HepG2 (cell line): ENCODE data around the gene C2orf81. TPM values are rescaled to one million over a fixed set of nuclear protein-coding genes. Genes with fewer than 3 reads are reported as not detected.

Experiments used
- FOXK2 ChIP-seq: fragments of 450-650 bp; IDR thresholded peaks from 2 replicates; pipeline ENCODE4 v1.6.1; 2016
- HCFC1 ChIP-seq: fragments of 150-350 bp; IDR thresholded peaks from 2 replicates; pipeline ENCODE4 v1.6.1; 2014; ENCODE audit warnings: low read depth, low read length
- HNF4G ChIP-seq, 2 experiments: sonication (generic) in 1 of 2; formaldehyde crosslinking in 1 of 2; IDR thresholded peaks; 2 replicates each; pipeline versions ENCODE4 v1.4.0 to v1.6.1; 2011 to 2020; ENCODE audit warnings: borderline replicate concordance in 2 of 2, low read depth in 2 of 2, mild to moderate bottlenecking in 2 of 2, low read length in 1 of 2, missing genetic modification reagents in 1 of 2, moderate library complexity in 1 of 2
- IRF2 ChIP-seq: IDR thresholded peaks from 2 replicates; pipeline ENCODE4 v1.6.1; 2018; ENCODE audit warnings: missing genetic modification reagents, missing compliant biosample characterization
- MBNL3 ChIP-seq: fragments of 250-450 bp; sonication (Bioruptor Pico); conservative IDR thresholded peaks from 2 replicates; pipeline ENCODE4 v1.8.0; 2022; ENCODE audit warnings: mild to moderate bottlenecking, inconsistent platforms
- RFXANK ChIP-seq: IDR thresholded peaks from 2 replicates; pipeline ENCODE4 v1.6.1; 2016
- SMYD3 ChIP-seq: sonication (generic); formaldehyde crosslinking; IDR thresholded peaks from 2 replicates; pipeline ENCODE4 v1.8.1; 2023; ENCODE audit warnings: mild to moderate bottlenecking, missing genetic modification reagents
- SRSF4 ChIP-seq: fragments of 200-400 bp; formaldehyde crosslinking; IDR thresholded peaks from one replicate; pipeline ENCODE4 v1.6.1; 2018; ENCODE audit warnings: mild to moderate bottlenecking, low read depth, low read length, moderate library complexity; ENCODE audit not compliant: poor library complexity, severe bottlenecking
- SRY ChIP-seq: sonication (generic); formaldehyde crosslinking; IDR thresholded peaks from 2 replicates; pipeline ENCODE4 v1.8.0; 2022; ENCODE audit warnings: mild to moderate bottlenecking, missing genetic modification reagents
- SYNCRIP ChIP-seq: fragments of 200-400 bp; formaldehyde crosslinking; IDR thresholded peaks from 2 replicates; pipeline ENCODE4 v1.6.1; 2018; ENCODE audit warnings: mild to moderate bottlenecking, low read depth, low read length; ENCODE audit not compliant: insufficient read depth
- ZFP62 ChIP-seq: sonication (generic); formaldehyde crosslinking; IDR thresholded peaks from 2 replicates; pipeline ENCODE4 v1.4.0; 2020; ENCODE audit warnings: missing genetic modification reagents
- ZMAT3 ChIP-seq: sonication (generic); formaldehyde crosslinking; conservative IDR thresholded peaks from 2 replicates; pipeline ENCODE4 v1.7.0; 2021; ENCODE audit warnings: missing genetic modification reagents
- ZNF121 ChIP-seq: sonication (generic); formaldehyde crosslinking; IDR thresholded peaks from 2 replicates; pipeline ENCODE4 v1.5.0; 2020; ENCODE audit warnings: mild to moderate bottlenecking, missing genetic modification reagents
- ZNF17 ChIP-seq: sonication (generic); formaldehyde crosslinking; IDR thresholded peaks from 2 replicates; pipeline ENCODE4 v1.5.0; 2020; ENCODE audit warnings: mild to moderate bottlenecking, missing genetic modification reagents
- ZNF232 ChIP-seq: sonication (generic); formaldehyde crosslinking; IDR thresholded peaks from 2 replicates; pipeline ENCODE4 v1.4.0; 2020; ENCODE audit warnings: missing genetic modification reagents, borderline replicate concordance
- ZNF296 ChIP-seq: sonication (generic); formaldehyde crosslinking; conservative IDR thresholded peaks from 2 replicates; pipeline ENCODE4 v1.5.0; 2020; ENCODE audit warnings: mild to moderate bottlenecking, missing genetic modification reagents
- ZNF441 ChIP-seq: sonication (generic); formaldehyde crosslinking; IDR thresholded peaks from 2 replicates; pipeline ENCODE4 v1.7.0; 2021; ENCODE audit warnings: missing genetic modification reagents, borderline replicate concordance
- ZNF547 ChIP-seq: sonication (generic); formaldehyde crosslinking; IDR thresholded peaks from 2 replicates; pipeline ENCODE4 v1.5.1; 2020; ENCODE audit warnings: mild to moderate bottlenecking, missing genetic modification reagents
- ZNF589 ChIP-seq: sonication (generic); formaldehyde crosslinking; conservative IDR thresholded peaks from 2 replicates; pipeline ENCODE4 v1.8.0; 2022; ENCODE audit warnings: mild to moderate bottlenecking, moderate library complexity, missing genetic modification reagents
- ZNF782 ChIP-seq: sonication (generic); formaldehyde crosslinking; IDR thresholded peaks from 2 replicates; pipeline ENCODE4 v1.4.0; 2020; ENCODE audit warnings: missing genetic modification reagents, mild to moderate bottlenecking, borderline replicate concordance
- polyA plus RNA-seq, 8 experiments: library from polyadenylated mRNA; depleted of rRNA in 3 of 8; stranded (reverse) in 7 of 8; unstranded in 1 of 8; fragments of >200 nt; fragmentation: Illumina TruSeq in 4 of 8; extraction: Trizol in 4 of 8; gene quantifications; 2 replicates each; pipeline versions ENCODE4 v1.2.1 to v1.2.3, GENCODE V29; 2011 to 2016; ENCODE audit warnings: low read depth in 4 of 8, missing spikeins in 1 of 8, mixed read lengths in 1 of 8; ENCODE audit not compliant: insufficient read depth in 1 of 8
- total RNA-seq, 5 experiments: library from RNA; depleted of rRNA; stranded (reverse); fragments of >200 nt; fragmentation: Illumina TruSeq; extraction: Trizol; gene quantifications; 2 replicates each; pipeline ENCODE4 v1.2.3, GENCODE V29; 2016; ENCODE audit warnings: low read depth in 1 of 5
- TF ChIP-seq, protein P1 (sequence below): sonication (generic); formaldehyde crosslinking; IDR thresholded peaks from 2 replicates; pipeline ENCODE4 v1.4.0; 2020; ENCODE audit warnings: missing genetic modification reagents
- TF ChIP-seq, protein P2 (sequence below): sonication (generic); formaldehyde crosslinking; IDR thresholded peaks from 2 replicates; pipeline ENCODE4 v1.8.0; 2022; ENCODE audit warnings: mild to moderate bottlenecking, missing genetic modification reagents, moderate library complexity
- TF ChIP-seq, protein P3 (sequence below): sonication (generic); formaldehyde crosslinking; IDR thresholded peaks from 2 replicates; pipeline ENCODE4 v1.4.0; 2020; ENCODE audit warnings: mild to moderate bottlenecking, low read depth, missing genetic modification reagents
- TF ChIP-seq, protein P4 (sequence below): sonication (generic); formaldehyde crosslinking; IDR thresholded peaks from 2 replicates; pipeline ENCODE4 v1.8.1; 2022; ENCODE audit warnings: low read depth, mild to moderate bottlenecking, missing genetic modification reagents

C2orf81 gene
- total and polyA plus RNA-seq, 2 of the 13 experiments (the other 11 are each of a cell fraction or from before 2014, with no cell fraction given): 0.15 to 0.17 TPM

DNA sequence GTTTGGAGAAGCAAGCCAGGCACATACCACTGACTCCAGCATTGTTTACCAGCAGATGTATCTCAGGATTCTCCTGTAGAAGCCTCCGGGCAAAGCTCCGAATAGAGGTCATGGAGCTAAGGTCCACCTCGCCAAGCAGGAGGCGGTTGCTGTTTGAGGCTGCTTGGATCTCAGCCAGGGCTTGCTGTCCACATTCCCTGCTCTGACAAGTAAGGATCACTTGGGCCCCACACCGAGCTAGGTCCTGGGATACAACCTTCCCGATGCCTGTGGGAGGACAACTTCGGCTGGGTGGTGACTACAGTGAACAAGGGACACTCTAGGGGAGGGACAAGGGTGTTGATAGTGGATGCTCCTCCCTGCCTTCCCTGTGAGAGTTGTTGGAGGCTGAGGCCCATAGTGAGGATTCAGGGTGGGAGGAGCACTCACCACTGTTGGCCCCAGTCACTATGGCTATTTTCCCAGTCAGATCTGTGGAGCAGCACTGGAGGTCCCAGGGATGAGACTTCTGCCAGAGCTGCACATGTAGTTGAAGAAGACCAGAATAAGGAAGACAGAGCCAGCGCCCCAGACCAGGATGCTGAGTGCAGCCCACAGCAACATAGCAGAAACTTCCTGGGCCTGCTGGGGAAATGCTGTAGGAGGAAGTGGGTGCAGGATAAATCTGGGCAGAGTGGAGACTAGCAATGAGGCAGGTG lies 8.3 kb downstream of the C2orf81 start (continued):
- no peak for TF ChIP-seq SMYD3 (CRISPR knock-in tag)
- TF ChIP-seq ZNF121 (CRISPR knock-in tag): 0 out of 2 replicates have a peak, but pooled peaks have one; percentile 23
- TF ChIP-seq, protein P1, sequence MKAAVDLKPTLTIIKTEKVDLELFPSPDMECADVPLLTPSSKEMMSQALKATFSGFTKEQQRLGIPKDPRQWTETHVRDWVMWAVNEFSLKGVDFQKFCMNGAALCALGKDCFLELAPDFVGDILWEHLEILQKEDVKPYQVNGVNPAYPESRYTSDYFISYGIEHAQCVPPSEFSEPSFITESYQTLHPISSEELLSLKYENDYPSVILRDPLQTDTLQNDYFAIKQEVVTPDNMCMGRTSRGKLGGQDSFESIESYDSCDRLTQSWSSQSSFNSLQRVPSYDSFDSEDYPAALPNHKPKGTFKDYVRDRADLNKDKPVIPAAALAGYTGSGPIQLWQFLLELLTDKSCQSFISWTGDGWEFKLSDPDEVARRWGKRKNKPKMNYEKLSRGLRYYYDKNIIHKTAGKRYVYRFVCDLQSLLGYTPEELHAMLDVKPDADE (CRISPR knock-in tag): no peak
- no peak for TF ChIP-seq SRSF4
- TF ChIP-seq, protein P2, sequence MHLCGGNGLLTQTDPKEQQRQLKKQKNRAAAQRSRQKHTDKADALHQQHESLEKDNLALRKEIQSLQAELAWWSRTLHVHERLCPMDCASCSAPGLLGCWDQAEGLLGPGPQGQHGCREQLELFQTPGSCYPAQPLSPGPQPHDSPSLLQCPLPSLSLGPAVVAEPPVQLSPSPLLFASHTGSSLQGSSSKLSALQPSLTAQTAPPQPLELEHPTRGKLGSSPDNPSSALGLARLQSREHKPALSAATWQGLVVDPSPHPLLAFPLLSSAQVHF (CRISPR knock-in tag): no peak
- no peak for TF ChIP-seq ZNF17 (CRISPR knock-in tag)
- TF ChIP-seq IRF2 (CRISPR knock-in tag): peak; percentile 55; the same call in 1 of the 2 replicates
- TF ChIP-seq SRY (CRISPR knock-in tag): no peak
- TF ChIP-seq ZNF547 (CRISPR knock-in tag): no peak
- TF ChIP-seq HNF4G (IDR thresholded peaks at IDR 0.05; ENCODE audit: borderline replicate concordance, low read depth, low read length): peak; percentile 49; the same call in 1 of the 2 replicates
- 0 out of 2 replicates have a peak, but pooled peaks have one; percentile 14 for TF ChIP-seq HNF4G (CRISPR knock-in tag; IDR thresholded peaks at IDR 0.05; ENCODE audit: borderline replicate concordance, low read depth)
- TF ChIP-seq MBNL3 (CRISPR knock-in tag): no peak
- TF ChIP-seq ZNF296 (CRISPR knock-in tag): no peak
- no peak for TF ChIP-seq HCFC1
- TF ChIP-seq SYNCRIP: no peak
- no peak for TF ChIP-seq FOXK2
- TF ChIP-seq ZFP62 (CRISPR knock-in tag): no peak
- TF ChIP-seq, protein P3, sequence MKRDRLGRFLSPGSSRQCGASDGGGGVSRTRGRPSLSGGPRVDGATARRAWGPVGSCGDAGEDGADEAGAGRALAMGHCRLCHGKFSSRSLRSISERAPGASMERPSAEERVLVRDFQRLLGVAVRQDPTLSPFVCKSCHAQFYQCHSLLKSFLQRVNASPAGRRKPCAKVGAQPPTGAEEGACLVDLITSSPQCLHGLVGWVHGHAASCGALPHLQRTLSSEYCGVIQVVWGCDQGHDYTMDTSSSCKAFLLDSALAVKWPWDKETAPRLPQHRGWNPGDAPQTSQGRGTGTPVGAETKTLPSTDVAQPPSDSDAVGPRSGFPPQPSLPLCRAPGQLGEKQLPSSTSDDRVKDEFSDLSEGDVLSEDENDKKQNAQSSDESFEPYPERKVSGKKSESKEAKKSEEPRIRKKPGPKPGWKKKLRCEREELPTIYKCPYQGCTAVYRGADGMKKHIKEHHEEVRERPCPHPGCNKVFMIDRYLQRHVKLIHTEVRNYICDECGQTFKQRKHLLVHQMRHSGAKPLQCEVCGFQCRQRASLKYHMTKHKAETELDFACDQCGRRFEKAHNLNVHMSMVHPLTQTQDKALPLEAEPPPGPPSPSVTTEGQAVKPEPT (CRISPR knock-in tag): no peak; the same call in 1 of the 2 replicates
- no peak for TF ChIP-seq ZNF782 (CRISPR knock-in tag)
- no peak for TF ChIP-seq ZNF232 (CRISPR knock-in tag)
- TF ChIP-seq ZNF589: no peak
- TF ChIP-seq ZMAT3 (CRISPR knock-in tag): no peak
- TF ChIP-seq RFXANK: no peak
- no peak for TF ChIP-seq ZNF441 (CRISPR knock-in tag)
- TF ChIP-seq, protein P4, sequence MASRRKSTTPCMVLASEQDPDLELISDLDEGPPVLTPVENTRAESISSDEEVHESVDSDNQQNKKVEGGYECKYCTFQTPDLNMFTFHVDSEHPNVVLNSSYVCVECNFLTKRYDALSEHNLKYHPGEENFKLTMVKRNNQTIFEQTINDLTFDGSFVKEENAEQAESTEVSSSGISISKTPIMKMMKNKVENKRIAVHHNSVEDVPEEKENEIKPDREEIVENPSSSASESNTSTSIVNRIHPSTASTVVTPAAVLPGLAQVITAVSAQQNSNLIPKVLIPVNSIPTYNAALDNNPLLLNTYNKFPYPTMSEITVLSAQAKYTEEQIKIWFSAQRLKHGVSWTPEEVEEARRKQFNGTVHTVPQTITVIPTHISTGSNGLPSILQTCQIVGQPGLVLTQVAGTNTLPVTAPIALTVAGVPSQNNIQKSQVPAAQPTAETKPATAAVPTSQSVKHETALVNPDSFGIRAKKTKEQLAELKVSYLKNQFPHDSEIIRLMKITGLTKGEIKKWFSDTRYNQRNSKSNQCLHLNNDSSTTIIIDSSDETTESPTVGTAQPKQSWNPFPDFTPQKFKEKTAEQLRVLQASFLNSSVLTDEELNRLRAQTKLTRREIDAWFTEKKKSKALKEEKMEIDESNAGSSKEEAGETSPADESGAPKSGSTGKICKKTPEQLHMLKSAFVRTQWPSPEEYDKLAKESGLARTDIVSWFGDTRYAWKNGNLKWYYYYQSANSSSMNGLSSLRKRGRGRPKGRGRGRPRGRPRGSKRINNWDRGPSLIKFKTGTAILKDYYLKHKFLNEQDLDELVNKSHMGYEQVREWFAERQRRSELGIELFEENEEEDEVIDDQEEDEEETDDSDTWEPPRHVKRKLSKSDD (CRISPR knock-in tag): no peak
